Mucosa of gallbladder (tissue), 1 donor: ENCODE measurements around the gene EME1. TPM values are rescaled to one million over a fixed set of nuclear protein-coding genes. Genes with fewer than 3 reads are reported as not detected.

Experiments
- DNase-seq: peaks from one replicate; pipeline ENCODE4 v3.0.0-alpha.2; 2020; ENCODE audit warnings: low spot score
- total RNA-seq: library from RNA; stranded (reverse); gene quantifications from one replicate; pipeline ENCODE4 v1.2.1, GENCODE V29; 2021
- donor health status: DM: no; HTN: no; CAD: no.

EME1 gene
- total RNA-seq, 1 donor from 2014 or later = 1.4 TPM

GRCh38 chr17:50363217-50364060, 9.6 kb upstream of the EME1 start:
- no peak for DNase-seq

- no peak for DNase-seq
These were observed 9.0 kb upstream of the EME1 start for GRCh38 chr17:50364061-50364458.

- no peak for DNase-seq
These were observed 8.3 kb upstream of the EME1 start for GRCh38 chr17:50364715-50365114.

- DNase-seq = no peak
These were observed 7.9 kb upstream of the EME1 start for GRCh38 chr17:50365165-50365564.

- DNase-seq = no peak
These were observed 7.2 kb upstream of the EME1 start for GRCh38 chr17:50365649-50366393.

GRCh38 chr17:50367401-50367800, 5.6 kb upstream of the EME1 start:
- DNase-seq = no peak

- no peak for DNase-seq
These were observed 3.0 kb upstream of the EME1 start for GRCh38 chr17:50370052-50370451.

- no peak for DNase-seq
These were observed 1.5 kb upstream of the EME1 start for GRCh38 chr17:50371526-50371925.

GRCh38 chr17:50372222-50372757, 739 bp upstream of the EME1 start:
- no peak for DNase-seq

- no peak for DNase-seq
These were observed 676 bp downstream of the EME1 start for GRCh38 chr17:50373705-50374104.

- no peak for DNase-seq
These were observed 3.0 kb downstream of the EME1 start for GRCh38 chr17:50375858-50376538.

- no peak for DNase-seq
These were observed 6.5 kb downstream of the EME1 start for GRCh38 chr17:50379351-50380132.

- DNase-seq = no peak
These were observed 7.6 kb downstream of the EME1 start for GRCh38 chr17:50380369-50381259.

- DNase-seq = no peak
These were observed 8.3 kb downstream of the EME1 start for GRCh38 chr17:50381260-50381815.

- no peak for DNase-seq
These were observed 8.9 kb downstream of the EME1 start for GRCh38 chr17:50381920-50382319.

GRCh38 chr17:50382931-50383330, 9.9 kb downstream of the EME1 start:
- no peak for DNase-seq

GRCh38 chr17:50386510-50386909, 13.5 kb downstream of the EME1 start:
- no peak for DNase-seq

GRCh38 chr17:50388728-50389127, 15.7 kb downstream of the EME1 start:
- no peak for DNase-seq

- no peak for DNase-seq
These were observed 16.5 kb downstream of the EME1 start for GRCh38 chr17:50389534-50389933.

- DNase-seq = no peak
These were observed 19.6 kb downstream of the EME1 start for GRCh38 chr17:50392621-50393020.
